Keratinocyte (primary cell): ENCODE data around the gene SSH2.

ENCODE experiments used
- CTCF ChIP-seq, 3 experiments: IDR thresholded peaks in 1 of 3; conservative IDR thresholded peaks in 1 of 3; optimal IDR thresholded peaks in 1 of 3; 2 replicates in 2 of 3; 3 replicates in 1 of 3; pipeline versions ENCODE3 to v1.5.1; 2011; ENCODE audit warnings: low read length in 3 of 3, mild to moderate bottlenecking in 3 of 3, moderate library complexity in 2 of 3, control low read depth in 1 of 3, inconsistent platforms in 1 of 3; ENCODE audit not compliant: insufficient read depth in 2 of 3; ENCODE audit errors: extremely low read depth in 1 of 3
- EZH2 ChIP-seq: IDR thresholded peaks from one replicate; pipeline ENCODE4 v1.6.1; 2012; ENCODE audit warnings: inconsistent platforms, mild to moderate bottlenecking, low read length, moderate library complexity

GRCh38 chr17:29581583-29582253 is 348.3 kb downstream of the SSH2 start:
- TF ChIP-seq CTCF (optimal IDR thresholded peaks at IDR 0.05 in 1 of 3, IDR thresholded peaks at IDR 0.05 in 1 of 3, conservative IDR thresholded peaks at IDR 0.05 in 1 of 3; ENCODE audit: extremely low read depth in 1 of 3, insufficient read depth in 2 of 3, low read length in 3 of 3), result no peak
- no peak for TF ChIP-seq EZH2
